Small intestine (tissue), 7 donors: Measurements from ENCODE around the gene MDC1. TPM values are rescaled to one million over a fixed set of nuclear protein-coding genes. Genes with fewer than 3 reads are reported as not detected.

Experiments
- DNase-seq, 2 donors: peaks; one replicate each; pipeline versions ENCODE4 v3.0.0 to v3.0.0-alpha.2; 2013
- FAIRE-seq: peaks from 2 replicates; lab custom pipeline; 2012; peaks lifted over from hg19 to GRCh38; lab: Jason Lieb, UNC
- H3K27ac ChIP-seq, 3 donors: one replicate each; pipeline ENCODE4 v1.5.1; 2013; ENCODE audit warnings: low read length in 2 of 3, mild to moderate bottlenecking in 2 of 3, control low read depth in 1 of 3, inconsistent platforms in 1 of 3, low read depth in 1 of 3, moderate library complexity in 1 of 3
- H3K27me3 ChIP-seq, 3 donors: one replicate each; pipeline ENCODE4 v1.6.1; 2013; ENCODE audit warnings: low read length in 3 of 3, inconsistent platforms in 1 of 3; ENCODE audit not compliant: control insufficient read depth in 3 of 3, insufficient read depth in 3 of 3
- H3K36me3 ChIP-seq, 3 donors: one replicate each; pipeline ENCODE4 v1.6.1; 2013; ENCODE audit warnings: low read length in 3 of 3, inconsistent platforms in 1 of 3, low read depth in 1 of 3, mild to moderate bottlenecking in 1 of 3, moderate library complexity in 1 of 3; ENCODE audit not compliant: control insufficient read depth in 3 of 3, insufficient read depth in 2 of 3
- H3K4me1 ChIP-seq, 3 donors: one replicate each; pipeline ENCODE4 v1.6.1; 2013; ENCODE audit warnings: low read length in 2 of 3, inconsistent platforms in 1 of 3, low read depth in 1 of 3, mild to moderate bottlenecking in 1 of 3, moderate library complexity in 1 of 3; ENCODE audit not compliant: control insufficient read depth in 3 of 3, insufficient read depth in 2 of 3
- H3K4me3 ChIP-seq, 3 donors: one replicate each; pipeline ENCODE4 v1.5.1; 2013; ENCODE audit warnings: low read length in 3 of 3, control low read depth in 1 of 3, inconsistent platforms in 1 of 3, low read depth in 1 of 3, mild to moderate bottlenecking in 1 of 3, moderate library complexity in 1 of 3
- H3K9me3 ChIP-seq, 2 donors: one replicate each; pipeline ENCODE4 v1.6.1; 2013; ENCODE audit warnings: low read depth in 1 of 2, low read length in 1 of 2; ENCODE audit not compliant: control insufficient read depth in 2 of 2, insufficient read depth in 1 of 2
- WGBS, 3 donors: extraction: QIAGEN DNeasy Blood & Tissue Kit; methylation state at CpG; one replicate each; pipeline ENCODE4 v1.1.7; 2013; 5-methylcytosine and 5-hydroxymethylcytosine counted together
- polyA plus RNA-seq, 4 donors: library from polyadenylated mRNA; stranded (reverse) in 3 of 4; unstranded in 1 of 4; fragments of 200-250 nt in 3 of 4; fragments of 120-200 nt in 1 of 4; gene quantifications; one replicate each; pipeline versions ENCODE4 v1.2.1 to v1.2.3, GENCODE V29; 2013
- donor health status: healthy with polysubstance abuse.
- donor health status: control.
- donor health status: control.
- donor health status: Bipolar disorder and iron deficiency.
- donor health status: healthy.

MDC1 gene
- polyA plus RNA-seq, 4 donors, result 1.8 to 20.7 (median 7.6) TPM

DNA sequence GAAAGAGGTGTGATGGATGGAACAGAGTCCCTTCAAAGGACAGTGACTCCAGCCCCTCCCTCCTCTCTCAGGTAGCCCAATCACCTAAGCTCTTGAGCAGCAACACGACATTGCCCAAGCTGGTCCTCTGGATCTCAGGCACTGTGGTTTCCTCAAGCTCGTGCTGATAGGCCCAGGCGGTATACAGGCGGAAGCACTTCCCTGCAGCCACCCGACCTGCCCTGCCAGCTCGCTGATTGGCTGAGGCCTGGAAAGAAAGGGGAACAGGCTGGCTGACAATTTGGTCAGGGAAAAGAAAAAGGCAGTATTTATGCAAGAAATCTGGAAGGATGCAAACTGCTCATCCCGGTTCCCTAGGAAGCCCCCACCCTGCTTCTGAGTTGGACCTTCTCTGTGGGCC is 60.6 kb downstream of the MDC1 start:
- H3K36me3 ChIP-seq, result peaks cover 28 to 89% (median 40%) of the 10 kb centered on the region in 3 donors
- FAIRE-seq, result no peak

DNA sequence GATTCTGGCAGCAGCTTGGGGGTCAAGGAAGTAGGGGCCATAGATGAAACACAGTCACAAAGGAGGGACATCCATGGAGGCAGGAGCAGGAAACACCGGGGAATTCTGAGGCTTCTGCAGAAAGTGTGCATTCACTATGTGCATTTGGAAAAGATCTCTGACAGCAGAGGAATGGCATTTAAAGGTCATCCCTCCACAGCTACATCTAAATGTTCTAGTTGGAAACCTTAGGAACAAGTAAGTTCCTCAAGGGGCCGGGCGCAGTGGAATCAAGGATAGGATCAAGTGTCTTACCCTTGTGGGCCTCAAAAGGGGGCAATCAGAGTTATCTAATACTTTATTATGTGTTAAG is 61.4 kb downstream of the MDC1 start:
- Histone ChIP-seq H3K36me3 (peaks cover 30 to 91% (median 37%) of the 10 kb centered on the region in 3 donors), H3K4me3 (no peak overlapping the region), H3K27ac (no peak overlapping the region), H3K9me3 (no peaks in the 10 kb centered on the region), H3K27me3 (no peaks in the 10 kb centered on the region), H3K4me1 (no peaks in the 10 kb centered on the region)
- 97 to 100% (median 99%) methylated on average over 3 of the region's 3 CpGs for WGBS, 3 donors
- DNase-seq, result no peak
- no peak for FAIRE-seq

More for the DNA sequence above, 60.6 kb downstream of the MDC1 start:
- DNase-seq, result no peak
- no peaks in the 10 kb centered on the region for H3K27me3 ChIP-seq
- no peak overlapping the region for H3K27ac ChIP-seq
- no peaks in the 10 kb centered on the region for H3K4me1 ChIP-seq
- 71 to 82% (median 79%) methylated on average over 7 of the region's 7 CpGs for WGBS, 3 donors
- H3K9me3 ChIP-seq, result no peaks in the 10 kb centered on the region
- H3K4me3 ChIP-seq, result no peak overlapping the region

DNA sequence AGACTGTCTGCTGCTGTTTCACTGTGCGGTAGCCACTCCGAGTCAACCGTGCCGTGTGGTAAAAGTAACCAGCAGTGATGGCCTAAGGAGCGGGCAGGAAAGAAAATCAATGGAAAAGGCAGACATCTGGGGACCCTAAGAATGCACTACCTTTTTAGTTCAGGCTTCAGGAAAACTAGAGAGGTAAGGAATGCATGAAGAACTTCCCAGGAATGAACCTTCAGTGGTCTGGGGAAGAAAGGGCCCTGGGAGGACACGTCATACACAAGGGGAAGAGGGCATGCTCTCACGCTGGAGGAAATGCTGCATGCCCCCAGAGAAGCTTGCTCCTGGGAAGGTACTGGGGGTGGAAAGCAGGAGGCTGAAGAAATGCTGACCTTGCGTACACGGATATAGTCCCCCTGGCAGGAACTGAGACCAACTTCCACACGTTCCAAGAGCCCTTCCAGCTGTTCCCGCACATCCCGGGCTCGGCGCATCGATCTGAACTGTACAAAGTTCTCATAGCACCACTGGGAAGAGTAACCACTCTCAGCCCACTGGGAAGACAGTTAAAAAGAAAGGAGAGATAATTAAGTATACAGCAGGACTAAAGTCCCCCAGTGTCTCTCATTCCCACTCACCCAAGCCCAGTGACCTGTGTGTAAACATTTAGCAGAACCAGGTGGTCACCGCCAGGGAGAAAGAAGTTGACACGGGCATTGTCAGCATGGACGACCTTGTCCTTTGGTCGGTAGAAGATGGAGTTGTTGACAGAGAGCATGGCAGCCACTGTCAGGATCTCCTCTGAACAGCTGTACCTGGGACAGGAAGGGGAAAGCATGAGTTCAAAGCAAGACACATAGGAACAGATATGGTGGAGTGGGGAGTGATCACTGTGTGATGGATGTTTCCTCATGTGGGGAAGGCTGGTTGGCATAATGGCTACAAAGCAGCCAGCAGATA is 62.0 kb downstream of the MDC1 start:
- DNase-seq (no peak), FAIRE-seq (no peak)
- Histone ChIP-seq H3K4me3 (no peak overlapping the region), H3K27ac (no peak overlapping the region), H3K9me3 (no peaks in the 10 kb centered on the region), H3K36me3 (peaks cover 30 to 91% (median 35%) of the 10 kb centered on the region in 3 donors), H3K4me1 (no peaks in the 10 kb centered on the region), H3K27me3 (no peaks in the 10 kb centered on the region)
- WGBS, 3 donors, result 87 to 91% (median 88%) methylated on average over 19 of the region's 19 CpGs

DNA sequence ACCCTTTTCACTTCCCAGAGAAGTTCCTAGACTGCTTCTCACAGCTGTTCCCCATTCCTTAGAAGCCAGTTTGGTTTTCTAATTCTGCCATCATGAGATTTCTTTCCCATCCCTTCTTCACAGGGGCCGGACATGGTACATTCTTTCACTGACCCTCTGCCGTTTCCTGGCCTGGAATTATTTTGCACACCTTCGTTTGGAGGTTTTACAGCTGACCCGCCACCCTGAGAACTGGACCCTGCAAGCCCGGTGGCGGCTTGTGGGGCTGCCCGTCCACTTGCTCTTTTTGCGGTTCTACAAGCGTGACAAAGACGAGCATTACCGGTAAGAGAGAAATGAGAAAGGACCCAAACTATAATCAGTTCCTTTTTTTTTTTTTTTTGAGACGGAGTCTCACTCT is 65.9 kb downstream of the MDC1 start:
- Histone ChIP-seq H3K4me3 (no peak overlapping the region), H3K4me1 (peaks cover 0 to 6% (median 0%) of the 10 kb centered on the region in 3 donors), H3K36me3 (peaks cover 15 to 66% (median 16%) of the 10 kb centered on the region in 3 donors), H3K27ac (no peak overlapping the region), H3K9me3 (no peaks in the 10 kb centered on the region), H3K27me3 (no peaks in the 10 kb centered on the region)
- DNase-seq (no peak), FAIRE-seq (no peak)
- 88 to 94% (median 92%) methylated on average over 11 to 12 of the region's 12 CpGs for WGBS, 3 donors

Other genes starting within 250 kb of the MDC1 start
- 100 to 1,000 TPM in 3 of 4 donors, 10 to 100 TPM in 1; 72.5 to 494 (median 229) TPM for gene HLA-E, start 227.8 kb downstream of the MDC1 start, polyA plus RNA-seq
- gene GNL1, start 160.8 kb downstream of the MDC1 start, polyA plus RNA-seq, result 10 to 100 TPM; 25.9 to 56.7 (median 43.1) TPM
- gene PRR3, start 160.0 kb downstream of the MDC1 start, polyA plus RNA-seq, result 10 to 100 TPM in 1 of 4 donors, 1 to 10 TPM in 3; 3.6 to 15.2 (median 5.1) TPM
- gene ABCF1, start 145.8 kb downstream of the MDC1 start, polyA plus RNA-seq, result 10 to 100 TPM; 30.0 to 76.5 (median 38.8) TPM
- 10 to 100 TPM; 21.3 to 44.0 (median 32.5) TPM for gene PPP1R10, start 100.0 kb downstream of the MDC1 start, polyA plus RNA-seq
- gene MRPS18B, start 99.4 kb downstream of the MDC1 start, polyA plus RNA-seq, result 10 to 100 TPM; 54.1 to 93.0 (median 90.3) TPM
- 10 to 100 TPM in 2 of 4 donors, 1 to 10 TPM in 2; 6.5 to 28.2 (median 11.6) TPM for gene ATAT1, start 90.4 kb downstream of the MDC1 start, polyA plus RNA-seq
- 100 to 1,000 TPM in 1 of 4 donors, 10 to 100 TPM in 3; 32.6 to 125 (median 59.7) TPM for gene C6orf136, start 70.1 kb downstream of the MDC1 start, polyA plus RNA-seq
- gene DHX16, start 44.3 kb downstream of the MDC1 start, polyA plus RNA-seq, result 10 to 100 TPM; 27.5 to 82.5 (median 51.4) TPM
- gene PPP1R18, start 30.6 kb downstream of the MDC1 start, polyA plus RNA-seq, result 10 to 100 TPM; 10.1 to 22.7 (median 17.9) TPM
- 10 to 100 TPM in 2 of 4 donors, 1 to 10 TPM in 2; 1.1 to 14.2 (median 8.0) TPM for gene NRM, start 26.3 kb downstream of the MDC1 start, polyA plus RNA-seq
- 100 to 1,000 TPM in 2 of 4 donors, 10 to 100 TPM in 2; 47.0 to 371 (median 188) TPM for gene TUBB, start 3.1 kb upstream of the MDC1 start, polyA plus RNA-seq
- 100 to 1,000 TPM in 3 of 4 donors, 10 to 100 TPM in 1; 77.4 to 166 (median 144) TPM for gene FLOT1, start 25.4 kb upstream of the MDC1 start, polyA plus RNA-seq
- gene IER3, start 27.3 kb upstream of the MDC1 start, polyA plus RNA-seq, result 10 to 100 TPM; 13.4 to 69.5 (median 14.7) TPM
- gene DDR1, start 167.2 kb upstream of the MDC1 start, polyA plus RNA-seq, result 100 to 1,000 TPM in 1 of 4 donors, 10 to 100 TPM in 3; 45.7 to 185 (median 66.5) TPM
- gene GTF2H4, start 190.9 kb upstream of the MDC1 start, polyA plus RNA-seq, result 10 to 100 TPM; 21.5 to 22.3 (median 22.1) TPM
- 10 to 100 TPM; 25.4 to 54.9 (median 41.9) TPM for gene VARS2, start 197.0 kb upstream of the MDC1 start, polyA plus RNA-seq
- 1 to 10 TPM in 2 of 4 donors, under 1 TPM in 1, not detected in 1; 0.83 to 3.2 (median 1.6) TPM for gene SFTA2, start 214.9 kb upstream of the MDC1 start, polyA plus RNA-seq
- 1 to 10 TPM in 2 of 4 donors, under 1 TPM in 2; 0.01 to 1.1 (median 0.57) TPM for gene MUCL3, start 223.7 kb upstream of the MDC1 start, polyA plus RNA-seq